Measurements from ENCODE around the gene NPY.
"Not testable (repeated sequence)": the region's sequence is repeated elsewhere in the genome, so short reads cannot be mapped to it uniquely, and the experiment has no call there.

Gene NPY

GRCh38 chr7:24283897-24284698 lies at the start of gene NPY:
TSS of gene NPY (plus strand) at chr7:24284190. CDS start at chr7:24285241, 1,051 bp downstream.
- DNase-seq = no peak

- no peak for DNase-seq
These were observed 44.7 kb upstream of the NPY start for GRCh38 chr7:24239260-24239659.

DNA sequence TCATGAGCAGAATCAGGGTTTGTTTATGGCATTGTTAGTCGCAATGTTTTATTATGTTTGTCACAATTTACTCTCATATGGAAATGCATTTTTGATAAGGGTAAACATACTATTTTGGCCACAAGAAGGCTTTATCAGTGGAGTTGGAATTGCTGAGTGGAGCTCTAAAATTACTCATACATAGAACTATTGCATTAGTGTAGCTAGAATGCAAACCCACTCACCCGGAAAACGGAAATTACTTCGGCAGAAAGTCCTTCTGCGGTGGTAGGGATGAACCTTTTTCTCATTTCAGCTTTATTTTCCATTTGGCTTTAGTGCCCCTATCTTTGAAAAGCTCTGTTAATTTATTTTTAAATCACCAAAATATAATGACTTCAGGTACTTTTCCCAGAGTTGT lies 42.8 kb upstream of the NPY start:
- DNase-seq = no peak

GRCh38 chr7:24244554-24244953 lies 39.4 kb upstream of the NPY start:
- DNase-seq = no peak

DNA sequence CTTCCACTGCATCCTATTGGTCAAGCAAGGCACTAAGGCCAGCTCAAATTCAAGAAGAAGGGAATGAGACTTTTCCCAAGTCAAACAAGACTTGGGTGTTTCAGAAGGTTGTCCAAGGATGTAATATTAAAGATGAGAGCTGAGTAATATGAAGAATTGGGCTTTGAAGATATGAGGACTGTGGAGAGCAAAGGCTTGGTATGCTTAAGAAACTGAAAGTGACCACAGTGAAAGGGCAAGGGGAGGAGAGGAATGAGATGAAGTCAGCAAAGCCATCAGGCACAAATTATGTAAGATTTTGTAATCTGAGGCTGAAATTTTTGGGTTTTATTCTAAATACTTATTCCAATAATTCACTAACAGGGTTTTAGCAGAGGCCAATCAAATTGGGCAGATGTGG lies 38.6 kb upstream of the NPY start:
- no peak for DNase-seq

- DNase-seq = no peak
These were observed 34.7 kb upstream of the NPY start for GRCh38 chr7:24249266-24249665.

DNA sequence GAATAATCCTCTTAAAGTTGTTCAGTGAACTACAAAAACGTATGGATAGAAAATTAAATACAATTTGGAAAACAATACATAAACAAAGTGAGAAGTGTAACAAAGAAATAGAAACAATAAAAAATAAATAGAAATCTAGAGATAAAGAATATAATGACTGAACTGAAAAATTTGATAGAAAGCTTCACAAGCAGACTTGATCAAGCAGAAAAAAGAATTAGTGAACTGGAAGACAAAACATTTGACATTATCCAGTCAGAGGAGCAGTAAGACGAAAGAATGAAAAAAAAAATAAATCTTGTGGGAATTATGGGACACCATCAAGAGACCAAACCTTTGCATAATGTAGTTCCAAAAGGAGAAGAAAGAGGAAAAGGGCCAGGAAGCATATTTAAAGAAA lies 32.4 kb upstream of the NPY start:
- no peak for DNase-seq

GRCh38 chr7:24255139-24255538 lies 28.9 kb upstream of the NPY start:
- DNase-seq = no peak

- not testable (repeated sequence) for DNase-seq
These were observed 25.7 kb upstream of the NPY start for GRCh38 chr7:24258324-24258723.

- DNase-seq = no peak
These were observed 12.1 kb upstream of the NPY start for GRCh38 chr7:24271938-24272337.

GRCh38 chr7:24279512-24279911 lies 4.5 kb upstream of the NPY start:
- no peak for DNase-seq

GRCh38 chr7:24283554-24283896 lies 465 bp upstream of the NPY start:
- DNase-seq = no peak

GRCh38 chr7:24284699-24285506 lies 913 bp downstream of the NPY start:
- no peak for DNase-seq

DNA sequence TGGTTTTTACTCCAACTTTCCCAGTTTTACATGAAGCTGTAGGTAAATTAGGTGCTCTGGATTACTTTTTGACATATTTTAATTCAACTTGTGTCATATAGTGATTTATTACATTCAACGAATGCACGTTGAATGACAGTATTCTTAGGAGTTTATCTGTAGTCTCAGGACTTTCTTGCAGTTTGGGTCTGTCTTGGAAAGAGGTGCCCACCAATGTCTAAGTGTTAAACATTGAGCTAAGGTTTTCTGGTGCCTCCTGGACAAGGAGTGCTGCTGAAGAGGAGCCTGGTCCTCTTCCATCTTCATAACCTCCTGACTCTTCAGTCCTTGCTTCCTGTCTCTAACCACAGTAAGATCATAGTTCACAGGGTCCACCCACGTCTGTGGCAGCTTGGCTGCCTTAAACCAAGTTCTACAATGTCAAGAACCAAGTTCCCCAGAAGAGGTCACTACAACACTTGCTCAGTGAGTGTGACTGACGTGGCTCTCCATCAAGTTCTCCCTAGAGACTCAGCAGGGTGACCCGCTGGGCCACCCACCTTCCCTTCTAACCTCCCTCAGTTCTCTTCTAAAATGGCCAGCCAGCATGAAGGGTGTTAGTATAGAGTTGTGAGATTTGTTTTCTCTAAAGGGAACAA lies 6.1 kb downstream of the NPY start:
- no peak for DNase-seq

DNA sequence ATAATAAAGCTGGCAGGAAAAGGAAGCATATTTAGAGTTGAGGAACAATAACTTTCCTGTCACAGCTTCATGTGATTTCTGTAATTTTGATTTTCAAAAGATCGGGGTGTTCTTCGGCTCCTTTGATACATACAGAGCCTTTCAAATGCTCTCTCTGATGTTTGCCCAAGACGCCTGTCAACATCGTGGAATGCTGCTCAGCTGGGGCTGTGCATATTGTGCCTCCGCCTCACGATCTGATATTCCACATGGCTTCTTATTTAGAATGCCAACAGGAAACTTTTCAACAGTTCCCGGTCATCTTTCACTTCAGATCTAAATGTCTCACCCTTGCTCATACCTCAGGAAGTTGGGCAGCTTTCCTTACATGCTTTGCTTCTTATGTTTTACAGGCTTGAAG lies 7.3 kb downstream of the NPY start:
- DNase-seq = no peak

DNA sequence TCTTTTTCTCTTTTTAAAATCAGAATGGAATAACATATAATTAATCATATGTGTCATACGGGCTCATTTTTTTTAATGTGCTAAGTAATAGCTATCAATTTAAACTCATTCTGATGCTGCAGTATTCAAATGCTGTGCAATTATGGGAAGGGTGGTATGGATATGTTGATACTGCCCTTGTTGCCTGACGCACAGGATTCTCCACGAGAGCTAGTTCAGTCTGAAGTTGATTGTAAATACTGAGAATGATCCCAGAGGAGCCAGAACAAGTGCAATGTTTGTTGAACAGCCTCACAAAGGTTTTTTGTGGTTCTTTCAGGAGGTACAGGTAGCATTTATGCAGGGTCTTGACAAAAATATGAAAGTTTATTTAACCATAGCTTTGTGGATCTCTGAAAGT lies 13.4 kb downstream of the NPY start:
- no peak for DNase-seq

DNA sequence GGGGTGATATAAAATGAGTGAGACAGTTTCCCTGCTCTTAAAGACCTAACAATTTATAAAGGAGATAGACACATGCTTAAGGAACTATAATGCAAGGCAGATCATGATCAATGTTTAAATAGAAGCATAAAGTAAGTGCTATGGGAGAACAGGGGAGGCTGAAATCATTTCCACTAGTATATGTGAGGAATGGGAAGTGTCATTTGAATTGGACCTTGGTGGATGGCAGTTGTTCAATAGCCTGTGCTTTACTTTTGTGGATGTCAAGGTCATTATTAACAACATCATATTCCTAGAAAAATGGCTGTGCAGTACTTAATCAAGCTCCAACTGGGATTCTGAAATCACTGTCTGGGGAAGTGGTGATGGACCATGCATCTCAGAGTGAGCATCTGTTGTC lies 14.7 kb downstream of the NPY start:
- no peak for DNase-seq

- no peak for DNase-seq
These were observed 15.2 kb downstream of the NPY start for GRCh38 chr7:24299192-24299591.

DNA sequence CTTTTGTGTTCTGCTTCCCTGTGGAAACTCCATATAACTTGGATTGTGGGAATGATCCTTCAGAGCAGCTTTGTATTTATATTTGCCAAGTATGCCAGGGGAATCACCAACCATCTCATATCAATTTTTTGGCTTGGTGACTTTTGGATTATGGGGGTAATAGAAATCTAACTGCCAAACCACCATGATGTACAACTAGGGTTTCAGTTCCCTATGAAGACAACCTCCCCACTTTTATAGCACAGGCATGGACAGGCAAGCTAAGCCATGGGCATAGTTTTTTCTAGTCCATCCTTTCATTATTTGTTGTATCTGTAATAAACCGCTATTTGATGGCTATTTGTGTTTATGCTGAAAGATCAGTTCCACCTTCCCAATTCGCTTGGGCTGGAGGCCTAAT lies 17.7 kb downstream of the NPY start:
- DNase-seq = no peak

GRCh38 chr7:24304494-24305095 lies 20.6 kb downstream of the NPY start:
- no peak for DNase-seq

GRCh38 chr7:24307326-24307725 lies 23.3 kb downstream of the NPY start:
- no peak for DNase-seq

DNA sequence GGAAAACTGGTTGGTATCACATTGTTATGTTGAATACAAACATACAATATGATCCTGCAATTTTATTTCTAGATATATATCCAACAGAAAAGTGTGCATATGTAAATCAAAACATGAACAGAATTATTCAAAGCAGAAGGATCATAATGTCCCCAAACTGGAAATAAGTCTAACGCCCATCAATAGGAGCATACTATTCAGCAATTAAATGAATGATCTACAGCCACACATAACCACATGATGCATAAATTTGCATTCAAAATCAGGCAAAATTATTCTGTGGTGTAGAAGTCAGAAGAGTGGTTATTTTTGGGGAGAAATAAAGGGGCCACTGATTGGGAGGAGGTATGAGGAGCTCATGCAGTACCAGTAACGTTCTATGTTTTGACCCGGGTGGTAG lies 28.6 kb downstream of the NPY start:
- no peak for DNase-seq

- no peak for DNase-seq
These were observed 29.8 kb downstream of the NPY start for GRCh38 chr7:24313777-24314176.

GRCh38 chr7:24316340-24316739 lies 32.4 kb downstream of the NPY start:
- no peak for DNase-seq

All from cortex of kidney (tissue), 1 donor.